Trophoblast cell (in vitro differentiated cells and primary cell): Measurements from ENCODE around the gene AADACL4.

Source experiments
- DNase-seq, 2 donors: peaks; one replicate each; pipeline ENCODE4 v3.0.0-alpha.2; 2016
- H2AFZ ChIP-seq: 2 replicates; pipeline ENCODE4 v1.6.1; 2013; ENCODE audit warnings: low read length, moderate library complexity, mild to moderate bottlenecking; ENCODE audit not compliant: insufficient read depth, poor library complexity
- H2AK5ac ChIP-seq: 2 replicates; pipeline ENCODE4 v1.6.1; 2013; ENCODE audit warnings: mild to moderate bottlenecking, low read length
- H2BK120ac ChIP-seq: 2 replicates; pipeline ENCODE4 v1.6.1; 2013; ENCODE audit warnings: low read length, mild to moderate bottlenecking, moderate library complexity; ENCODE audit not compliant: insufficient read depth, poor library complexity
- H2BK12ac ChIP-seq: 2 replicates; pipeline ENCODE4 v1.6.1; 2013; ENCODE audit warnings: mild to moderate bottlenecking, low read length, moderate library complexity
- H2BK5ac ChIP-seq: 2 replicates; pipeline ENCODE4 v1.6.1; 2013; ENCODE audit warnings: low read length, low read depth, moderate library complexity, mild to moderate bottlenecking; ENCODE audit not compliant: poor library complexity
- H3K14ac ChIP-seq: 2 replicates; pipeline ENCODE4 v1.6.1; 2013; ENCODE audit warnings: mild to moderate bottlenecking, low read length
- H3K18ac ChIP-seq: 2 replicates; pipeline ENCODE4 v1.6.1; 2013; ENCODE audit warnings: mild to moderate bottlenecking, low read length
- H3K23ac ChIP-seq: 2 replicates; pipeline ENCODE4 v1.6.1; 2013; ENCODE audit warnings: low read length
- H3K27ac ChIP-seq: 2 replicates; pipeline ENCODE4 v1.5.1; 2013; ENCODE audit warnings: low read depth, mild to moderate bottlenecking, inconsistent platforms, low read length, moderate library complexity
- H3K27me3 ChIP-seq: 2 replicates; pipeline ENCODE4 v1.6.1; 2013; ENCODE audit warnings: inconsistent platforms, mild to moderate bottlenecking, low read length, moderate library complexity; ENCODE audit not compliant: insufficient read depth
- H3K36me3 ChIP-seq, 2 experiments: 1 replicate in 1 of 2; 2 replicates in 1 of 2; pipeline ENCODE4 v1.6.1; 2013; ENCODE audit warnings: low read length in 2 of 2, mild to moderate bottlenecking in 2 of 2, moderate library complexity in 1 of 2; ENCODE audit not compliant: insufficient read depth in 2 of 2, control insufficient read depth in 1 of 2
- H3K4ac ChIP-seq: 2 replicates; pipeline ENCODE4 v1.6.1; 2013; ENCODE audit warnings: low read depth, mild to moderate bottlenecking, low read length, moderate library complexity
- H3K4me1 ChIP-seq, 2 experiments: 1 replicate in 1 of 2; 2 replicates in 1 of 2; pipeline ENCODE4 v1.6.1; 2013; ENCODE audit warnings: low read length in 2 of 2, mild to moderate bottlenecking in 2 of 2, moderate library complexity in 1 of 2; ENCODE audit not compliant: insufficient read depth in 2 of 2, control insufficient read depth in 1 of 2
- H3K4me2 ChIP-seq: 2 replicates; pipeline ENCODE4 v1.6.1; 2013; ENCODE audit warnings: inconsistent platforms, mild to moderate bottlenecking, low read length, moderate library complexity
- H3K4me3 ChIP-seq: 2 replicates; pipeline ENCODE4 v1.5.1; 2013; ENCODE audit warnings: mild to moderate bottlenecking, low read depth, low read length, inconsistent platforms
- H3K79me1 ChIP-seq: one replicate; pipeline ENCODE4 v1.6.1; 2013; ENCODE audit warnings: low read length
- H3K79me2 ChIP-seq: 2 replicates; pipeline ENCODE4 v1.6.1; 2013; ENCODE audit warnings: low read length, mild to moderate bottlenecking; ENCODE audit not compliant: control insufficient read depth, insufficient read depth, poor library complexity
- H3K9ac ChIP-seq: 2 replicates; pipeline ENCODE4 v1.6.1; 2013; ENCODE audit warnings: mild to moderate bottlenecking, low read length
- H3K9me3 ChIP-seq: 2 replicates; pipeline ENCODE4 v1.6.1; 2013; ENCODE audit warnings: low read depth, mild to moderate bottlenecking, control low read depth, inconsistent platforms, low read length; ENCODE audit not compliant: insufficient read depth
- H4K12ac ChIP-seq: 2 replicates; pipeline ENCODE4 v1.6.1; 2013; ENCODE audit warnings: low read depth, mild to moderate bottlenecking, low read length, moderate library complexity
- H4K8ac ChIP-seq: 2 replicates; pipeline ENCODE4 v1.6.1; 2013; ENCODE audit warnings: low read depth, mild to moderate bottlenecking, low read length, moderate library complexity
- H4K91ac ChIP-seq: one replicate; pipeline ENCODE4 v1.6.1; 2013; ENCODE audit warnings: low read depth, mild to moderate bottlenecking, low read length, moderate library complexity
- WGBS: extraction: QIAGEN DNeasy Blood & Tissue Kit; methylation state at CpG from one replicate; pipeline ENCODE4 v1.1.7; 2013; ENCODE audit warnings: missing lambda C conversion rate; ENCODE audit not compliant: insufficient read length, insufficient coverage; ENCODE audit errors: extremely low coverage; 5-methylcytosine and 5-hydroxymethylcytosine counted together

AADACL4 gene

DNA sequence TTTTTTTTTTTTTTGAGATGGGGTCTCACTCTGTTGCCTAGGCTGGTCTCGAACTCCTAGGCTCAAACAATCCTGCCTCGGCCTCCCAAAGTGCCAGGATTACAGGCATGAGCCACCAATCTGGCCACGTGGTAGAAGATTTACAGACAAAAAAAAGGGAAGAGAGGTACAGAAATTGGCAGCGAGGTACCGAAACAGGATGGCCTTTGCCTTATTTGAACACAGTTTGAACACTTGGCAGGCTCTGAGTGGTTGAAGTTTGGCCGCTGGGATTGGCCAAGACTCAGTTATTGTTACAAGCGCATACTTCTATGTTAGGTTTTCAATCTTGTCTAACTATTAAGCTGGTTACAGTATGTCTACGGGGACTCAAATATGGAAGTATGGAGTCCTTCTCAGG, 6.2 kb upstream of the AADACL4 start:
- no CpG with 5 or more reads among the region's 8 CpGs for WGBS
- peaks cover 10% of the 10 kb centered on the region in 2 experiments for H3K4me1 ChIP-seq
- H4K8ac ChIP-seq: no peak overlapping the region
- no peak overlapping the region for H3K23ac ChIP-seq
- H2BK5ac ChIP-seq: no peak overlapping the region
- H3K79me1 ChIP-seq: peaks cover 5% of the 10 kb centered on the region
- H3K4me2 ChIP-seq: no peak overlapping the region
- no peak overlapping the region for H2AFZ ChIP-seq
- no peak overlapping the region for H3K4ac ChIP-seq
- DNase-seq: no peak
- H3K27me3 ChIP-seq: no peaks in the 10 kb centered on the region
- no peak overlapping the region for H3K27ac ChIP-seq
- H2BK120ac ChIP-seq: no peak overlapping the region
- no peaks in the 10 kb centered on the region for H3K36me3 ChIP-seq
- no peak overlapping the region for H4K91ac ChIP-seq
- H3K4me3 ChIP-seq: no peak overlapping the region
- H3K9me3 ChIP-seq: peaks cover 18% of the 10 kb centered on the region
- H3K14ac ChIP-seq: no peak overlapping the region
- H3K18ac ChIP-seq: no peak overlapping the region
- H4K12ac ChIP-seq: no peak overlapping the region
- no peak overlapping the region for H3K9ac ChIP-seq
- H2AK5ac ChIP-seq: no peak overlapping the region
- no peaks in the 10 kb centered on the region for H3K79me2 ChIP-seq
- no peak overlapping the region for H2BK12ac ChIP-seq

GRCh38 chr1:12640237-12640957, 3.5 kb upstream of the AADACL4 start:
- H3K4me2 ChIP-seq: no peak overlapping the region
- no peak overlapping the region for H3K14ac ChIP-seq
- H3K9me3 ChIP-seq: peaks cover 18% of the 10 kb centered on the region
- H2AK5ac ChIP-seq: no peak overlapping the region
- H4K12ac ChIP-seq: no peak overlapping the region
- H2BK12ac ChIP-seq: no peak overlapping the region
- H3K18ac ChIP-seq: no peak overlapping the region
- H3K79me1 ChIP-seq: peaks cover 5% of the 10 kb centered on the region
- no peak overlapping the region for H4K91ac ChIP-seq
- H3K4ac ChIP-seq: no peak overlapping the region
- no peak overlapping the region for H2BK120ac ChIP-seq
- no peak overlapping the region for H3K4me3 ChIP-seq
- no peaks in the 10 kb centered on the region for H3K27me3 ChIP-seq
- no peak overlapping the region for H4K8ac ChIP-seq
- H3K9ac ChIP-seq: no peak overlapping the region
- no peaks in the 10 kb centered on the region for H3K36me3 ChIP-seq
- H3K79me2 ChIP-seq: no peaks in the 10 kb centered on the region
- no peak overlapping the region for H3K23ac ChIP-seq
- no peak overlapping the region for H2BK5ac ChIP-seq
- no peak for DNase-seq
- no CpG with 5 or more reads among the region's 7 CpGs for WGBS
- no peak overlapping the region for H3K27ac ChIP-seq
- H2AFZ ChIP-seq: no peak overlapping the region
- H3K4me1 ChIP-seq: peaks cover 10% of the 10 kb centered on the region in 2 experiments

GRCh38 chr1:12640958-12641272, 3.0 kb upstream of the AADACL4 start:
- peaks cover 5% of the 10 kb centered on the region for H3K79me1 ChIP-seq

DNA sequence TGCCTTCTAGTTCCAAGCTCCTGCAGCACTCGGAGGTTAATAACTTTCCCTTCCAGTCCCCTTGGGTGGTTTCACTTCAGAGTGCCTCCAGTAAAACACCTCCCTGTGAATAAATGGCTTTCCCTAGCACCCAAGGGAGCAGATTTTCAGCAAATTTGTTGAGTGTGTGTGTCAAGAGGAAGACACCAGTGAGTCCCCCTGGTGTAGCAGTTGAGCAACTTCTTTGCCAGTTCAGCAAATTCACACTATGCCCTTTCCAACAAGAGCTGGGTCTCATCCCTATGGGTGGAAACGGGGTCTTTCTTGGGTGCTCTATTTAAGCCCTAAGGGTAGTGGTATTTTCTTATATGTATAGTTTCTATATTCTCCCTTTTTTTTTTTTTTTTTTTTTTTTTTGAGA, 806 bp upstream of the AADACL4 start:
- Histone ChIP-seq H4K8ac (no peak overlapping the region), H3K4me1 (no peaks in the 10 kb centered on the region), H2BK5ac (no peak overlapping the region), H2AK5ac (no peak overlapping the region), H4K12ac (no peak overlapping the region), H4K91ac (no peak overlapping the region), H2BK12ac (no peak overlapping the region), H3K79me1 (no peaks in the 10 kb centered on the region), H2AFZ (no peak overlapping the region), H3K4me2 (no peak overlapping the region), H3K9ac (no peak overlapping the region), H3K36me3 (no peaks in the 10 kb centered on the region), H3K79me2 (no peaks in the 10 kb centered on the region), H3K27me3 (no peaks in the 10 kb centered on the region), H3K18ac (no peak overlapping the region), H3K9me3 (peaks cover 13% of the 10 kb centered on the region), H2BK120ac (no peak overlapping the region), H3K27ac (no peak overlapping the region), H3K14ac (no peak overlapping the region), H3K4ac (no peak overlapping the region), H3K4me3 (no peak overlapping the region), H3K23ac (no peak overlapping the region)
- DNase-seq: no peak
- no CpG with 5 or more reads among the region's 2 CpGs for WGBS

More at GRCh38 chr1:12640958-12641272, 3.0 kb upstream of the AADACL4 start:
- H3K18ac ChIP-seq: no peak overlapping the region
- peaks cover 17% of the 10 kb centered on the region for H3K9me3 ChIP-seq
- H3K27ac ChIP-seq: no peak overlapping the region
- H2BK12ac ChIP-seq: no peak overlapping the region
- no peak overlapping the region for H2BK120ac ChIP-seq
- H3K4me2 ChIP-seq: no peak overlapping the region
- no peak overlapping the region for H4K8ac ChIP-seq
- H3K79me2 ChIP-seq: no peaks in the 10 kb centered on the region
- no peak overlapping the region for H2AK5ac ChIP-seq
- no peak for DNase-seq
- H2BK5ac ChIP-seq: no peak overlapping the region
- no peak overlapping the region for H4K12ac ChIP-seq
- no peaks in the 10 kb centered on the region for H3K36me3 ChIP-seq
- peaks cover 9 to 10% of the 10 kb centered on the region in 2 experiments for H3K4me1 ChIP-seq
- no peaks in the 10 kb centered on the region for H3K27me3 ChIP-seq
- H3K14ac ChIP-seq: no peak overlapping the region
- H4K91ac ChIP-seq: no peak overlapping the region
- H3K4ac ChIP-seq: no peak overlapping the region
- no peak overlapping the region for H3K23ac ChIP-seq
- no peak overlapping the region for H3K4me3 ChIP-seq
- no peak overlapping the region for H3K9ac ChIP-seq
- H2AFZ ChIP-seq: no peak overlapping the region
